GM12865 (cell line): ENCODE data around the gene BORCS8.
"Not testable (repeated sequence)": the region's sequence is repeated elsewhere in the genome, so short reads cannot be mapped to it uniquely, and the experiment has no call there.

Experiments used
- DNase-seq: peaks from one replicate; pipeline ENCODE4 v3.0.0; 2010; ENCODE audit warnings: low read depth
- H3K4me3 ChIP-seq: 2 replicates; pipeline ENCODE4 v1.5.1; 2011; ENCODE audit warnings: mild to moderate bottlenecking, low read depth, low read length, control low read depth
- CTCF ChIP-seq: IDR thresholded peaks from 2 replicates; pipeline ENCODE4 v1.5.1; 2011; ENCODE audit warnings: low read length, control low read depth, low read depth, inconsistent platforms; ENCODE audit not compliant: insufficient read depth; ENCODE audit errors: missing control alignments

BORCS8 gene

GRCh38 chr19:19157808-19158207 is 34.1 kb downstream of the BORCS8 start:
- TF ChIP-seq CTCF: no peak
- DNase-seq: no peak
- H3K4me3 ChIP-seq: no peak overlapping the region

GRCh38 chr19:19155495-19156219 is 36.3 kb downstream of the BORCS8 start:
- TF ChIP-seq CTCF: no peak
- H3K4me3 ChIP-seq: no peak overlapping the region
- DNase-seq: peak; percentile 87

DNA sequence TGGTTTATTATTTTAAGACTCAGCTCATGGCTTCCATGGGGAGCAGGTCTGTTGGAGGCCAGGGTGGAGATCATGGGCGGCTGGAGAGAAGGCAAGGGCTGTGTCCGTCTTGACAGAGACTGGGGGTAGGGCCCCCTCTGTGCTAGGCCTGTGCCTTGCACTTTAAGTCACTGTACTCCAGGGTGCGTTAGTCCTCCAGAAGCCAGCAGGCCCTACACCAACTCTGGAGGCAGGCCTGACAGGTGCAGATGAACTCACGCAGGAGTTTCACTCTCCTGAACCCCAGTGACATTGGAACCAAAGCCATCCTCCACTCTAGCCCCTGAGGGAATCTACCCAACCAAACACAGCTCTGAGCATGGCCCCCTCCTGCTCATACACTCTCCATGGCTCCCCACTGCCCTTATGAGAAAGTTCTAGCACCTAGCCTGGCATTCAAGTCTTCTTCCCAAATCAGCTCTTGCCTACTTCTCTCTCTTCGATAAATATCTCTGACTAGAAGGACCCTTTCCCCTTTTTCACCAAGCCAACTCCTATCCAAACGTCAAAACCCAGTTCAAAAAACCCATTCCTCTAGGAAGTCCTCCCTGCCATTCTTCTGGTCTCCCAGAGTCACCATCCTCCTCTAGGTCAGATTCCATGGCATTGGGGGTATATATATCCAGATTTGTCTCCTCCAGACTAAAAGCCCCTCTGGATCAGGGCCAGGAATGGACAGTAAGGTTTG is 37.0 kb downstream of the BORCS8 start:
- DNase-seq: no peak
- no peak overlapping the region for H3K4me3 ChIP-seq
- no peak for TF ChIP-seq CTCF

DNA sequence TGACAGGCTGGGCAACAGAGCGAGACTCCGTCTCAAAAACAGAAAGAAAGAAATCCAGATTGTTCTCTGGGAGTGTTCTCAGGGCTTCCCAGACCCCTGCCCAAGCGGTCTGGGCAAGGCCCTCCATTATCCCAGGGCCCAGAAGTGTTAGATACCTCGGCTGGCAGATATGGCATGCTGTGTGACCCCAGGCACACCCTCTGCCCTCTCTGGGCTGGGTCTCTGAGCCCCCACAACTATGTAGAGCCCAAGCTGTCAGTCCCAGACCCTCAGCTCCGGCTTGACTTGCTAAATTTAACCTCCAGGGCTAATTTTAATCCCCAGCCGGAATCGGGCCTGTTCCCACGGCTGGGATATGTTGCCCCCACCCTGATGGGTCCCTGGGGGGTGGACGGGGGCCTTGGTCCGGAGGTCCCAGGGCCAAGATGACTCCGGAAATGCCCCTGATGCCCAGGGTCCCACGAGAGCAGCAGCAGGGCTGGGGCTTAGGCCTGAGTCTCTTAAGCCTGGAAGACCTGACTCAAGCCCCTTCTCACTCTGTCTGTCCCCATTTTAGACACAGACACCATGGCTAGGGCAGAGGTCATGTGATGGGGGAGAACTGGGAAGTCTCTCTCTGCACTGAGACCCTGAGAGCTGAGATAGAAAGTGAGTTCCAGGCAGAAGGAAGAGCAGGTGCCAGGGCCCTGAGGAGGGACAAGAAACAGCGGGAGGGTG is 39.1 kb downstream of the BORCS8 start:
- TF ChIP-seq CTCF: no peak
- no peak overlapping the region for H3K4me3 ChIP-seq
- DNase-seq: no peak

- no peak for TF ChIP-seq CTCF
- H3K4me3 ChIP-seq: no peak overlapping the region
- DNase-seq: peak; percentile 42
These were observed 40.5 kb downstream of the BORCS8 start for GRCh38 chr19:19151418-19151817.

DNA sequence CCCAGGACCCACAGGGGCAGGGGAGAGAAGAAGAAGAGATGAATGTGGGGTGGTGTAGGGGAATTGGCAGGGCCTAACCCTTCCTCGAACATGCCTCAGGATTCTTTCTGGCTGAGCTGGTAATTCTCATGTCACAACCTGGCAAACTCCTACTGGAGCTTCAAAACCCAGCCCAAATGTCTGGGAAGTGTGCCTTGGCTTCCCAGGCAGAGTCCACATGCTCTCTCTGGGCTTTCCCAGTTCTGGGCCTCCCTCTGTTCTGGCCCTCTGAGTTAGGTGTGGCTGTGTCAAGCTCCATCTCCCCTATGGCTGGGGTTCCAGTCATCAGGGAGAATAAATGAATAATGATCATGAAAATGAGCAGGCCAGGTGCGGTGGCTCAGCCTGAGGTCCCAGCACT is 42.5 kb downstream of the BORCS8 start:
- H3K4me3 ChIP-seq: no peak overlapping the region
- TF ChIP-seq CTCF: no peak
- no peak for DNase-seq

GRCh38 chr19:19148504-19148903 is 43.4 kb downstream of the BORCS8 start:
- H3K4me3 ChIP-seq, DNase-seq: not testable (repeated sequence)
